NCI-H1092 treated with DMSO at 0.1 percent for 48 hours (cell line): ENCODE measurements around the gene AKT3.

Source experiments
- DNase-seq: peaks from one replicate; lab custom pipeline; 2025; lab: John Stamatoyannopoulos, UW

The AKT3 gene

DNA sequence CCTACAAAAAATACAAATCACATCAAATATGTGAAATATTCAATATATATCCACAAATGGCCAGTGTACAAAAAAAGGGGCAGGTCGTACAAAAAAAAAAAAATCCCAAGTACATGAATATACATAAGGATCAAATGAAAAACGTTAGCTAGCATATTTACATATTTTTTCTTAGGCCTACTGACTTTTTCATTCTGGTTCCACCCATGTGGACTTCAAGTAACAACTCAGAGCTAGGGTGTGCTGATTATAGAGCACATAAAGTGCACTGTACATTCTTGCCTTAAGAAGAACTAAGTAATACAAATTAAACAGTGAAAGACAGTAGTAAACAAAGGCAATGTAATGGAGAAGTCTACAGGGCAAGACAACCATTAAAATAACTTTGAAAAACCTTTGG lies 297.0 kb downstream of the AKT3 start:
- no peak for DNase-seq

DNA sequence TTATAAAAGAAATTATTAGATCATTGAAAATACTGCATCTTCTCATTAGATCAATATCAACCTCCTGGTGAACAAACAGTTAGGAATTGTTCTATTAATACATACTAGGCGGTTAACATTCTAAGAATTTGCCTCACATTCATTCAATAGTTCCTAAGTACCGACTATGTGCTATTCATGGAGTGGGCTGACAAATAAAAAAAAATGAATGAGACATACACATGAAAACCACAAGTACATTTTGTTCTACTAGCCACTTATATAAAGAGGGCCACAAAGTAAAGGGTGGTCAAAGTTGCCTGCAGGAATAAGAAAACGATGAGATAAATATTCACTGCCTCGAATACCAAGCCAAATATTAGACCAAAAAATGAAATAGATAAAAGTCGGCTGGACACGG lies 299.8 kb downstream of the AKT3 start:
- DNase-seq, result no peak

DNA sequence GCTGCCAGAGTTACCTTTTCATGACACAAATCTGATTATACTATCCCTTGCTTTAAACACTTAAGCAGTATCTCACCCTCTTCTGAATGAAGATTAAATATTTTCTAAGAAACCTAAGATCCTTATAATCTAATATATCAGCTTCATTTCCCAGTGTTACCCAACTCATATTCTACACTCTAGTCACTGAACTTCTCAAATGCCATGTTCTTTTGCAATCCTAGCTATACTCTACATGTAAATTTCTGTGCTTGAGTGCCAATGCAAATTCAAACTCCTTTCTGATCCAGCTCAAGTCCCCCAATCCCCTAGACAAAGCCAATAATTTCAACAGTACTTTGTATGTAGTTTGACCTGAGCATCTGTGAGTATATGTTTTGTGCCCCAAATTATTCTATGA lies 300.3 kb downstream of the AKT3 start:
- no peak for DNase-seq

DNA sequence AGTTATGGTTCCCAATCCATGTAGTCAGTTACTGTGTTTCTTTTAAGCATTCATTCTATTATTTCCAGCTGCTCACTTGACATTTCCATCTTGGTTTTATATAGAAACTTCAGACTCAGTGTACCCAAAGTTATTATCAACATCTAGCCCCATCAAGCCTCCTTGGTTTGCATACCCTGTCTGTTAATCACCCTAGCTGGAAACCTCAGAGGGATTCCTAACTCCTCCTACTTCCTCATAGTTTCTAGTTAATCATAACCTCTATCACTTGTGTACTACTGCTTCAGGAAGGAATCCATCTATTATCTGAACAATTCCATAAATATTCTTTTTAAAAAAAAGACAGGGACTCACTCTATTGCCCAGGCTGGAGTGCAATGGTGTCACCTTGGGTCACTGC lies 300.9 kb downstream of the AKT3 start:
- DNase-seq, result no peak

DNA sequence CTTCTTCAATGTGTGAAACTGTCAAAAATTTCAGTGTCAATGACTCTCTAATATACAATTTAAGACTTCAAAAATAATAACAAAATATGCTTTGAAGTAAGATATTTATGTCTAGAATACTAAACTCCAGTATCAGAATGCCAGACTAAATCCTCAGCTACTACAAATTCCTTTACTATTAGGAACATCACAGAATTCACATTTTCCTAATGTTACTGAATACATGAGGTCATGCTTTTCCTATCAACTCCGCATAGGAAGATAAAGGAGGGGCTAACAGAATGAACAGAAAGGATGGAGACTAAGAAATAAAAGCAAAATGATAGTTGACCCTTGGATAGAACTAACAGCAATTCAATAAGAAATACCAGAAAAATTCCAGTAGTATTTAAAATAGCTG lies 301.5 kb downstream of the AKT3 start:
- no peak for DNase-seq

DNA sequence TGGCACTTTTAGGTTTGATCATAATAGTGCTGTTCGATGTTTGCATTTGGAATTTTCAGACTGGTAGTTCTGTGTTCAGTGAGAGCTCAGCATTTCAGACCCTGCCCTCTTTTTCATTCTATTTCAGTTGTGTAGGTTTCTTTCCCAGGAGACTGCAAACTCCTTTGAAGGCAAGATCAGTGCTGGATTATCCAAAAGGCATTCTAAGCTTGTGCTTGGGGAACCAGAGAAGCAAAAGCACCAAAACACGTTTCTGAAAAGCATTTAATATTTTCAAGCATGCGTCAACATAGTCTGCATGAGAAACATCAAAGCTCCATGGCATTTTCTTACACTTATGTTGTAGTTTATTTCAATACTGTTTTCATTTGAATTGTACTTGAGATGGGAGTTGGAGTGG lies 302.2 kb downstream of the AKT3 start:
- no peak for DNase-seq

DNA sequence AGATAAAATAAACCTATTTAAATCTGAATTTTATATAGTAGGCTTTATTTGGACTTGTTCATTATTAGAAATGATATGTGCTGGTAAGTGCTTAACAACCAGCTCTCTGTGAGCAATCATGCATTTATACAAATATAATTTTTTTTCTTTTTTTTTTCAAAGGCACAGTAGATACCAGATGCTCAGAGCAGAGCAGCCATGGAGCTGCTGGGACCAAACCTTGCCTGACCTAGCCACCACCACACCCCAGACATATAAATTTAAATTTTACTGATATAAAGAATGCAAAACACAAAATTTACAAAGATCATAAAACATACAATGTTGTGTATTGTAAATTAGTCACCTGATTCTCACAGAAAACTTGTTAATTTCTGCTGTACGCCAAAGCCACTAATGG lies 303.6 kb downstream of the AKT3 start:
- no peak for DNase-seq

DNA sequence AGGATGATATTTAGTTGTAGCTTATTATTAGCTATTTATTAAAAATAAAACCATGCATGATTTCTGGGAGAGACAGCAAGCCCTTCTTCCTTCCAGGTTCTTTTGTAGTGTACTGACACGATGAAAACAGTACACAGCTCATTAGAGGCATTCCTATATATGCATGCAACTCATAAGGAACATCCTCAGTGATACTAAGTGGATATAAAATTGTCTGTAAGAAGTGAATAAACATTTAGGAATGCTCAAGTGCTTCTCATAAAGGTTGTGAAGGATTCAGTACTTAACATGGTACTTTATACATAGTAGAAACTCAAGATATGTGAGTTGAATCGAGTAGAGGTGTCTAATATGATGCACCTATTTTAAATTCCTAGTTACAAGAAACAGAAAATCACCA lies 306.5 kb downstream of the AKT3 start:
- DNase-seq, result no peak

DNA sequence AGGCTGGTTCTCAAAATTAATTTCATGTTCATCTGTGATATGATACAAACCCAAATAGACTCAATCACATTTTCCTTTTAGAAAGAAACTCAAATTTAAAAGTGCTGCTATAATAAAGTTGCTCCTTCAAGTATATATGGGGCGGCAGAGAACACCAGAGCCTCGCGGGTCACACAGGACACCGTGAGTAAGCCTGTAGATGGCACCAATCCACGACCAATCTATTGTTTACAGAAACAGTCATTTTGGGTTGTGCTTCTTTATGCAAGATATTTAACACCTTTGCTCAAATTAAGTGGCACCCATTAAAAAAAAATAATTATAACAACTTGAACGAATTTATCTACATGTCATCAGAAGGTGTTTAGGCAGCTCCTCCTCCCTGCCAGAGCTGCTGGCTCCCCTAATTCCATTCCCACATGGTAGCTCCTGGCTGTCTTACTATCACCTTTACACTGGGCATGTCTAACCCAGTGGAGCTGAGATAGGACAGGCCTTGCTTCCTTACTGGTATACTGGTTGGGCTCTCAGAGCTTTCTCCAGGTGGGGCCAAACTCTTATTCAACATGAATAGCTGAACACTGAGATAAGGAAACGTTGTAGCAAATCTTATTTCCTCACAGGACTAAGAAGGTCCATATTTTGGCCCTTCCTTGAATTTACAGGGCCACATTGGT lies 307.2 kb downstream of the AKT3 start:
- DNase-seq, result no peak

DNA sequence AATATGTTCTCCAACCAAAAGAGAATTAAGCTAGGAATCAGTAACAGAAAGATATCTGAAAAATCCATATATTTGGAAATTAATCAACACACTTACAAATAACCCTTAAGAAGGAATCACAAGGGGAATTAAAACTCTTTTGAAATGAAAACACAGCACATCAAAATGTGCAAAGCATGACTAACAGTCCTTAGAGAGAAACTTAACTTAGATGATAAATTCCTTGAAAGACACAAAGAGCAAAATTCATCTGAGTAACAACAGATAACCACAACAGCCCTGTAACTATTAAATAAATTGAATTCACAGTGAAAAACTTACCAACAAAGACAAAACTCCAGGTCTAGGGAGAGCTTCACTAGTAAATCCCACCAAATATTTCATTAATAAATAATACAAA lies 310.4 kb downstream of the AKT3 start:
- DNase-seq, result no peak

DNA sequence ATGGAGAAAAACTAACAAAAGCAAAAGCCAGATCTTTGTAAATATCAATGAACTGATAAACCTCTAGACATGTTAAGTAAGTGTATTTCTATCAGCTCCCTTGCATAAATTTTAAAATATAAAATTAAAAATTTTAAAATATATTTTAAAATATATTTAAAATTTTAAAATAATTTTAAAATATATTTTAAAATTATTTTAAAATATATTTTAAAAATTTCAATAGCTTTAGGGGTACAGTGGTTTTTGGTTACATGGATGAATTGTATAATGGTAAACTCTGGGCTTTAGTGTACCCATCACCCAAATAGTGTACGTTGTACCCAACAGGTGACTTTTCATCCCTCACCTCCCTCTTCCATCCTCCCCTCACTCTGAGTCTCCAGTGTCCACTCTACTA lies 315.0 kb downstream of the AKT3 start:
- no peak for DNase-seq

DNA sequence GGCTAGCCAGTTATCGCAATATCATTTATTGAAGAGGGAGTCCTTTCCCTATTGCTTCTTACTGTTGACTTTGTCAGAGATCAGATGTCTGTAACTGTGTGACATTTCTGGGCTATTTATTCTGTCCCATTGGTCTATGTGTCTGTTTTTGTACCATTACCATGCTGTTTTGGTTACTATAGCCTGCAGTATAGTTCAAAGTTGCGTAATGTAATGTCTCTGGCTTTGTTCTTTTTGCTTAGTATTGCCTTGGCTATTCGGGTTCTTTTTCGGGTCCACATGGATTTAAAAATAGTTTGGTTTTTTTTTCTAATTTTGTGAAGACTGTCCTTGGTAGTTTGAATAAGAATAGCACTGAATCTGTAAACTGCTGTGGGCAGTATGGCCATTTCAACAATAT lies 320.5 kb downstream of the AKT3 start:
- DNase-seq, result no peak

DNA sequence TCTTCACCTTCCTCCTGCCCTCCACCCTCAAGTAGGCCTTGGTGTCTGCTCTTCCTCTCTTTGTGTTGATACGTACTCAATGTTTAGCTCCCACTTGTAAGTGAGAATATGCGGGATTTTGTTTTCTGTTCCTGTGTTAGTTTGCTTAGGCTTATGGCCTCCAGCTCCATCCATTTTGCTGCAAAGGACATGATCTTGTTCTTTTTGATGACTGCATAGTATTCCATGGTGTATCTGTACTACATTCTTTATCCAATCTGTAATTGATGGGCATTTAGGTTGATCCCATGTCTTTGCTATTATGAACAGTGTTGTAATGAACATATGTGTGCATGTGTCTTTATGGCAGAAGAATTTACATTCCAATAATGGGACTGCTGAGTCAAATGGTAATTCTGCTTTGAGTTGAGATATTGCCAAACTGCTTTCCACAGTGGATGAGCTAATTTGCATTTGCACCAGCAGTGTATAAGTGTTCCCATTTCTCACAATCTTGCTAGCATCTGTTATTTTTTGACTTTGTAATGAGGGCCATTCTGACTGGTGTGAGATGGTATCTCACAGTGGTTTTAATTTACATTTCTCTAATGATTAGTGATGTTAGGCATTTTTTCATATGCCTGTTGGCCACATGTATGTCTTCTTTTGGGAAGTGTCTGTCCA lies 321.5 kb downstream of the AKT3 start:
- DNase-seq, result no peak

DNA sequence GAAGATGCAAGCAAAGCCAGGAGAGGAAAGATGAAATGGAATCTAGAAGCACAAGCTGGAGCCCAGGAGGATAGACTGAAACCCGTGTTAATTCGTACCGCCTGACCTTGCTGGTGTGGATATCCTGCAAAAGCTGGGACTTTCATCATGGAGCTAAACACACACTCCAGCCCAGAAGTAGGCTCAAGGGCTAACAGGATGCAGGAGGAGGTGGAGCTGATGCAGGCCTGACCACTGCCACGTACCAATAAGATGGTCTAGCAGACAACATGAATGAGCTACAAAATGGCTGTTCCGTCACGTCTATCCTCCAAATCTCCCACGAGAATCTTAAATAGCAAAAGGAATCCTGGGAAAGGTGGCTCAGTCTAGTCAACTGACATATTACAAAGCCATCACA lies 323.9 kb downstream of the AKT3 start:
- no peak for DNase-seq

DNA sequence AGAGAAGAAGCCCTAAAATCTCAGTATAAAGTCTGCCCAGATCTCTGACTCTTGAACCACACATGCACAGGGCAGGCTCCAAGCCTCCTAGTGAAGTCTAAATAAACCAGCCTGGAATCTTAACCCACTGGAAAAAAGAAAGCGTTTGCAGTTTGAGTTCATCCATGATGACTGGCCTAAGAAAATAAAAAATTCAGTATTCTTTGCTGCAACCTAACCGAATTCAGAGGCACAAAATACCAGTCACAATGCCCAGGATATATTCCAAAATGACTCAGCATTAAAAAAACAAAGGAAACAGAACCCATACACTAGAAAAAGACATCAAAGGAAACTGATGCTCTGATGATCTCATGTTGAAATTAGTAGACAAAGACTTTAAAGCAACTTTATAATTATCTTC lies 325.0 kb downstream of the AKT3 start:
- DNase-seq, result no peak

DNA sequence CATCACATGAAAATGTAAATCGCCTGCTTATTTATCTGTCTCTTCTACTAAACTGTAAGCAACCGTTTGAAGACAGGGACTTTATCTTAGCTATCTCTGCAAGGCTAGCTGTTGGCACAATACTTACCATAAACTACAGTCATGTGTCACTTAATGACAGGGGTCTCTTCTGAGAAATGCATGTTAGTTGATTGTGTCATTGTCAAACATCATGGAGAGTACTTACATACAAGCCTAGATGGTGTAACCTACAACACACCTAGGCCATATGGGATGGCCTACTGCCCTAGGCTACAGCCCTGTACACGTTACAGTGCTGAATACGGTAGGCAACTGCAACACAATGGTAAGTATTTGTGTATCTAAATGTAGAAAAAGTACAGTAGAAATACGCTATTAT lies 326.3 kb downstream of the AKT3 start:
- DNase-seq, result no peak

DNA sequence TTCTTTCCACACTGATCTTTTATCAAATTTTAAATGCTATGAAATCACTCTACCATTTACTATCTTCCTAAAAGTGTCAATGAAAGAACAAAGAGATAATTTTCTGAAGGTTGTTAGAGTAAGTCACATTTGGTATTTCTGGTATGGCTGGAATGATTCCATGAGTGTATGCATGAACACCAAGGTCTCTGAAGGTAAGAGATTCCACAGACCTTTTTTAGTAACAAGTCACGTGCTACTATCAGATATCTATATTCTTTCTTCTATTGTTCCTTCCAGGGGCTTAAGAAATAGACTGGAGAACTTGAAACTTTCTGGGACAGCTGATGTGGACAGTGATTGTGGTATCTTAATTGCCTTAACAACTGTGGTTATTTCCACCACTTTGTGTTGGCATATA lies 329.2 kb downstream of the AKT3 start:
- DNase-seq, result no peak

DNA sequence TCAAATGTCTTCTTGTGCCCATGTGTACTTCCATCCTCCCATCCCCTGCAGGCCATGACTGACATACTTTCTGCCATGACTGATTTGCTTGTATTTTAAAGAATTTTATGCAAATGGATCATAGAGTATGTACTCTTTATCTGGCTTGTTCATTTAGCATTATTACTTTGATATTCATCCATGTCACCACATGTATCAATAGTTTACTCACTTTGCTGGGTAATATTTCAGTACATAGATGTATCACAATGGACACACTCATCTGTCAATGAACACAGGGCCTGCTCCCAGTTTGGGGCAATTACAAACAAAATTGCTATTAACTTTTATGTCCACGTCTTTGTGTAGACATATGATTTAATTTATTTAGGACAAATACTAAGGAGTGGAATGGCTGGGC lies 335.1 kb downstream of the AKT3 start:
- no peak for DNase-seq

DNA sequence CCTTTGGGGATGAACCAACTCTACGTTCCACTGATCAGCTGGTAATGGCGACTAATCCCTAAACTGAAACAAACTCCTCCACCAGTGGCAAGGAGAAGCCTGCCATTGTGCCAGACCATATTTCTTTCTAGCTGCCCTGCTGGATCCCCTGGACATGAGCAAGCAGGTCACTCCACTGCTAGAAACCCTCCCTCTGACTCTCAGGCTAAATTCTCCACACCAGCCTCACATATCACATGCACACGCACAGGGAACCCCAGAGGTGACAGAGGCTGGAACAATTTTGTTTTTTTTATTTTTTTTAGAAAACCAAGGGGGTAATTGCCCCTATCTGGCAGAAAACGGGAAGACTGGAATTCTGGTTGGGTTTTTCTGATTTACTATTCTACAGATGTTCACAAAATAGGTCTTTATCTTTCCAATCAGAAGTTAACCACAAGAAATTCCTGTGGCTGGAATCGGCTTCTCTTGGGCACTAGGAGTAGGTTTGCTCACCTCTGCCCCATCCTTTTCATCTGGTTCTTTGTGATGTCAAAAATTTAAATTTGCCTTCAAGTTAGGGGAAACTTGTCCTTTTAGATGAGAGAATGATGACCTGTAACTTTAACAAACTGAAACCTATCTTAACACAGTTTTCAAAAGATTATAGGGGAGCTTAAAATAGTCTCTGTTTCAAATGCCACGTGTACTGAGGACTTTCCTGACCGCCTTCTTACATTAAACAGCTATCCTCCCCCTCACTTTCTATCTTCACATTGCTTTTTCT lies 336.1 kb downstream of the AKT3 start:
- no peak for DNase-seq

DNA sequence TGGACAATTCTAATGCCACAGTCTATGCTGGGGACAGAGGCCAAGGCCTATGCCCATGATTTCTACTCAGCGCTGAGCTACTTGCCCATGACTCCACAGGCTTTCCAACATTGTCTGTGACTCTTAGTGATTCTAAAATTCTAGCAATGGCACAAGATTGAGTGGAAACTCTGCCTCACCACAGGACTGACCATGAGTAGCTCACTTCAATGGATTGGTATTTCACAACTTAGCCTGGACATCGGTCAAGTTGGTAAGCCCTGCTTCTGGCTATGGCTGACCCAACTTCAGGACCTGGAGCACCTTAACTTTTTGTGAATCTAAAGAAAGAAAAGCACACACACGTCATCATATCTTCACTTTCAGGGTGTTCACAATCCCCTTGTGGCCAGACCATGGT lies 339.1 kb downstream of the AKT3 start:
- no peak for DNase-seq

DNA sequence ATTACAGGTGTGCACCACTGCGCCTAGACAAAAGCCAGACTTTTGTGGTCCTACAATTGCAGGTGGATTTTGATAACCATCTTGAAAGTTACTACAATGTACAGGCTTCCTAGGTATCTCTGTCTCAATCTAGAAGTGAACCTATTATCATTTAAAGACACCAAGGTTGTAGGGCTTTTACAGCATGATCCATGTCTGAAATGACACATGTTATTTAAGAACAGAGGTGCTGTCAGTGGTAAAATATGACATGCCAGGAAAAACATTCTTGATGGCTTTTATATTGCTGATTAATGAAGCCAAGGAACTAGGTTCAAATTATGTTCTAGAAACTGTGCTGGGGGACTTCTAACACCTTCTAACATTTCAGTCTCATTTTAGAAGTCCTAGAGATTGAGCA lies 341.1 kb downstream of the AKT3 start:
- no peak for DNase-seq

DNA sequence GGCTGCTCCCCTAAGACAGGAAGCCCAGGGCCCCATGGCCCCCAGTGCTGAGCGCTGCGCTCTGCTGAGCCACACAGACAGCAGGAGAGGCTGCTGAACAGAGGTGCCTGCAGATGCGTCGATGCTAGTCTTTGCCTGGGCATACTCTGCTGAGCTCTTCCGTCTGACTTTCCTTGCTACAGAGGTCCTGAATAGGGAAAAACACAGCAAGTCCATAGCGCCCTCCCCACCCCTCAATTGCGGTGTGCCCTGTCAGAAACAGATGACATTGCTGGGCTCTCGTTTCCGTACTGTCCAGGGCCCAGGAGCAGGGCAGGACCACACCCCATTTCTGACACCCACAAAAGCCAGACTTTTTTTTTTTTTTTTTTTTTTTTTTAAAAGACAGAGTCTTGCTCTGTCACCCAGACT lies 341.7 kb downstream of the AKT3 start:
- no peak for DNase-seq

DNA sequence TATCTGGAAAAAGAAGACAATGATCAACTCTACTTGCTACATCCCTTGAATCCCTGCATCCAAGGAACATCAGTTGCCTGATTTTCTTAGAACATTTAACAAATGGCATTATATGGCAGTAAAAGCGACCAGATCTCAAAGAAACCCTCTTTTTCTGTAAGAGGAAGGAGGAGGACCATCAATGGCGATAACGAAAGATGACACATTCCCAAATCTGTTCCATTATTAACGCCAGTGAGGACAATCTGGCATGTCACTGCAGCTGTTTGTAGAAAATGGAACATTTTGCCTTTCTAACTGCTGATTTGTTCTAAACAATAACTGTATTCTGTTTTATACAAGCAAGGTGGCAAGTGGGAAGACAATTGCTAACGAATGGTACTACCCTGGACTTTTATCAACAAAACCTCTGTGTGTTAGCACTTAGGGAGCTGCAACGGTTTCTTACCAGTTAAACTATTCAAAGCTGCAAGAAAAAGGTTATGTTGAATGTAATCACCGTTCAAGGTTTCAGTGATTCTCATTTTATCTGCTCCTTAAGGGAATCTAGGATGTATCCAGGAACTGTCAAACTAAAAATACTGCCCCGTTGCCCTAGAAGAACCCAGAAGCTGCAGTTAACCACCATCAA lies 342.3 kb downstream of the AKT3 start:
- DNase-seq, result no peak
